ENCODE results near the gene COX6B2. TPM values are rescaled to one million over a fixed set of nuclear protein-coding genes. Genes with fewer than 3 reads are reported as not detected.

COX6B2 gene
- polyA plus RNA-seq, 1 of the 3 experiments (the other 2 are of a cell fraction): 0.74 TPM

- TF ChIP-seq EZH2phosphoT487 (IDR thresholded peaks at IDR 0.05; ENCODE audit: borderline replicate concordance, low read depth): no peak
- no peak for TF ChIP-seq ELF1 (IDR thresholded peaks at IDR 0.05)
- TF ChIP-seq GABPA (IDR thresholded peaks at IDR 0.05; ENCODE audit: low read depth): no peak
- TF ChIP-seq NRF1 (IDR thresholded peaks at IDR 0.05; ENCODE audit: low read depth, low read length): no peak
- TF ChIP-seq SIN3A (IDR thresholded peaks at IDR 0.05; ENCODE audit: borderline replicate concordance, low read depth, low read length): no peak
- TF ChIP-seq JUND (IDR thresholded peaks at IDR 0.05): no peak
- TF ChIP-seq TCF12 (IDR thresholded peaks at IDR 0.05): no peak
- no peak for TF ChIP-seq RXRA (IDR thresholded peaks at IDR 0.05; ENCODE audit: borderline replicate concordance, low read depth)
- no peak for TF ChIP-seq USF1 (IDR thresholded peaks at IDR 0.05; ENCODE audit: borderline replicate concordance, low read depth)
- TF ChIP-seq RCOR1 (IDR thresholded peaks at IDR 0.05; ENCODE audit: low read length): no peak
- no peak for TF ChIP-seq TAF1 (IDR thresholded peaks at IDR 0.05; ENCODE audit: borderline replicate concordance, low read depth, low read length)
- TF ChIP-seq YY1 (IDR thresholded peaks at IDR 0.05; ENCODE audit: low read depth): no peak
- no peak for TF ChIP-seq FOXM1 (IDR thresholded peaks at IDR 0.05; ENCODE audit: low read depth)
- TF ChIP-seq POLR2AphosphoS5 (IDR thresholded peaks at IDR 0.05; ENCODE audit: low read depth, low read length): no peak
Measured at GRCh38 chr19:55303477-55303876, 51.0 kb downstream of the COX6B2 start (continued).

GRCh38 chr19:55302318-55302703 lies 52.2 kb downstream of the COX6B2 start:
- Histone ChIP-seq H3K27ac (ENCODE audit: low read depth in 2 of 2, low read length in 1 of 2) (no peak overlapping the region; a peak in 1 of 4 replicates), H3K9me3 (no peaks in the 10 kb centered on the region), H3F3A (replicated peaks; ENCODE audit: insufficient read depth) (no peaks in the 10 kb centered on the region), H3K36me3 (replicated peaks in 1 of 2; ENCODE audit: control insufficient read depth in 1 of 2, insufficient read depth in 2 of 2, low read length in 1 of 2) (peaks cover 17 to 39% of the 10 kb centered on the region in 2 experiments), H3K9me2 (no peaks in the 10 kb centered on the region), H4K20me1 (ENCODE audit: insufficient read depth) (no peaks in the 10 kb centered on the region), H2AFZ (ENCODE audit: low read depth) (no peak overlapping the region), H3K27me3 (ENCODE audit: insufficient read depth) (no peaks in the 10 kb centered on the region), H3K9ac (no peak overlapping the region), H3K4me2 (no peak overlapping the region), H3K4me3 (ENCODE audit: low read depth in 2 of 2, low read length in 1 of 2) (no peak overlapping the region), H3K4me1 (ENCODE audit: control insufficient read depth in 1 of 2, insufficient read depth in 2 of 2, low read depth in 1 of 2, low read length in 1 of 2) (peaks cover 0 to 8% of the 10 kb centered on the region in 2 experiments; a peak in 1 of 4 replicates), H3K79me2 (ENCODE audit: insufficient read depth) (no peaks in the 10 kb centered on the region)
- CTCF ChIA-PET: interaction anchor here (0.7 to 3.3 kb wide), 41 partner anchors 8 to 321 kb away, joined by 3 to 46 read pairs (median 7); partner anchors contain the start of genes COX6B2, GARIN5B, HSPBP1 and KMT5C
- POLR2A ChIA-PET: interaction anchor here (1.1 to 2.1 kb wide), 3 partner anchors 8 to 105 kb away, joined by 3 to 8 read pairs (median 4); partner anchors contain the start of gene UBE2S
- 62% methylated on average over 12 of the region's 12 CpGs for WGBS (ENCODE audit: low lambda C conversion rate)
- no peak for DNase-seq
- no peak for TF ChIP-seq USF2 (IDR thresholded peaks at IDR 0.05; ENCODE audit: borderline replicate concordance, low read depth, low read length)
- no peak for TF ChIP-seq SIN3A (IDR thresholded peaks at IDR 0.05; ENCODE audit: borderline replicate concordance, low read depth, low read length)
- TF ChIP-seq TCF12 (IDR thresholded peaks at IDR 0.05): no peak
- TF ChIP-seq PBX3 (IDR thresholded peaks at IDR 0.05): no peak
- TF ChIP-seq RCOR1 (IDR thresholded peaks at IDR 0.05; ENCODE audit: low read length): no peak
- no peak for TF ChIP-seq EP300 (IDR thresholded peaks at IDR 0.05; ENCODE audit: borderline replicate concordance in 1 of 2, low read depth in 1 of 2, low read length in 1 of 2)
- no peak for TF ChIP-seq ELF1 (IDR thresholded peaks at IDR 0.05)
- TF ChIP-seq FOXJ3 (CRISPR knock-in tag; IDR thresholded peaks at IDR 0.05): no peak
- TF ChIP-seq IRF3 (IDR thresholded peaks at IDR 0.05; ENCODE audit: low read depth, low read length): no peak
- TF ChIP-seq POLR2AphosphoS5 (IDR thresholded peaks at IDR 0.05; ENCODE audit: low read depth, low read length): no peak
- TF ChIP-seq REST (IDR thresholded peaks at IDR 0.05; ENCODE audit: low read depth, low read length): no peak
- TF ChIP-seq CTCF (IDR thresholded peaks at IDR 0.05): no peak
- TF ChIP-seq TEAD4 (IDR thresholded peaks at IDR 0.05; ENCODE audit: borderline replicate concordance, insufficient read depth): no peak
- TF ChIP-seq FOXM1 (IDR thresholded peaks at IDR 0.05; ENCODE audit: low read depth): no peak
- no peak for TF ChIP-seq FOSL2 (IDR thresholded peaks at IDR 0.05; ENCODE audit: borderline replicate concordance, low read depth)
